ENCODE data around the gene ZNF33B.

The ZNF33B gene

DNA sequence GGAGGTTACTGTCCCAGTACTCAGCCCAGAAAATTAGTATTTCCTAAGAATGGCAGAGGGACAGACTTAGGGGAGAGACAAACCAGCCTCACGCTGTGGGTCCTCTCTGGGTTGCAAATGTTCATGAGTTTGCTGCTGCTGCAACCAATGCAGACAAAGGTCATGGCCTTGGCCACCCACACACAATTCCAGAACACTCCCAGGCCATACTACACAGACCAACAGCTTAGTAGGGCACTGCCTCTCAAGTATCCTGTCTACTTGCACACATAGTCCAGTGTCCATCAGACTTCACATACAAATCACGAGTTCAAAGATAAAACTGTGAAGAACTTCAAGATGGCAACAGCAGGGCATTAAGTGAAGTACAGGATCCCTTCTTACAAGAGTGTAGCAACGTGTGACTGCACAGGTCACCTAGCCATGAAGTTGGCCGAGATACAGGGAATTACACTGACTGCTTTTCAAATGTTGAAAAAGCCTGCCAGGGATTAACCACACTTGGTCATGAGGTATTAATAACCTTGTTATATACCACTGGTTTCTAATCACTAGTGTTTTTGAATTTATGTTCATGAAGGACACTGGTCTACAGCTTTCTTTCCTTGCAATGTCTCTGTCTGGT is 40.0 kb downstream of the ZNF33B start:
- no peak overlapping the region for H3K27ac ChIP-seq (ENCODE audit: low read depth, low read length)
- H3K79me2 ChIP-seq (ENCODE audit: control insufficient read depth, low read length) = no peaks in the 10 kb centered on the region
- H3F3A ChIP-seq (ENCODE audit: control insufficient read depth, insufficient read depth) = no peaks in the 10 kb centered on the region
- no peaks in the 10 kb centered on the region for H3K27me3 ChIP-seq (ENCODE audit: control insufficient read depth, low read length)
- peaks cover 18% of the 10 kb centered on the region for H3K9me3 ChIP-seq (ENCODE audit: control insufficient read depth, insufficient read depth, low read length)
- H4K20me1 ChIP-seq (ENCODE audit: control insufficient read depth, insufficient read depth, low read depth, low read length) = no peaks in the 10 kb centered on the region
- no peaks in the 10 kb centered on the region for H3K9me2 ChIP-seq (replicated peaks; ENCODE audit: control insufficient read depth, low read length)
- H3K4me1 ChIP-seq (ENCODE audit: control insufficient read depth, low read length) = no peaks in the 10 kb centered on the region
- H3K4me3 ChIP-seq (ENCODE audit: low read length) = no peak overlapping the region
- H3K36me3 ChIP-seq (ENCODE audit: control insufficient read depth, low read length) = peaks cover 48% of the 10 kb centered on the region
- no peak overlapping the region for H3K4me2 ChIP-seq (ENCODE audit: low read length)
- no peak for TF ChIP-seq EZH2phosphoT487 (IDR thresholded peaks at IDR 0.05; ENCODE audit: borderline replicate concordance, low read length)
- TF ChIP-seq, protein P1, sequence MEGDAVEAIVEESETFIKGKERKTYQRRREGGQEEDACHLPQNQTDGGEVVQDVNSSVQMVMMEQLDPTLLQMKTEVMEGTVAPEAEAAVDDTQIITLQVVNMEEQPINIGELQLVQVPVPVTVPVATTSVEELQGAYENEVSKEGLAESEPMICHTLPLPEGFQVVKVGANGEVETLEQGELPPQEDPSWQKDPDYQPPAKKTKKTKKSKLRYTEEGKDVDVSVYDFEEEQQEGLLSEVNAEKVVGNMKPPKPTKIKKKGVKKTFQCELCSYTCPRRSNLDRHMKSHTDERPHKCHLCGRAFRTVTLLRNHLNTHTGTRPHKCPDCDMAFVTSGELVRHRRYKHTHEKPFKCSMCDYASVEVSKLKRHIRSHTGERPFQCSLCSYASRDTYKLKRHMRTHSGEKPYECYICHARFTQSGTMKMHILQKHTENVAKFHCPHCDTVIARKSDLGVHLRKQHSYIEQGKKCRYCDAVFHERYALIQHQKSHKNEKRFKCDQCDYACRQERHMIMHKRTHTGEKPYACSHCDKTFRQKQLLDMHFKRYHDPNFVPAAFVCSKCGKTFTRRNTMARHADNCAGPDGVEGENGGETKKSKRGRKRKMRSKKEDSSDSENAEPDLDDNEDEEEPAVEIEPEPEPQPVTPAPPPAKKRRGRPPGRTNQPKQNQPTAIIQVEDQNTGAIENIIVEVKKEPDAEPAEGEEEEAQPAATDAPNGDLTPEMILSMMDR (IDR thresholded peaks at IDR 0.05; ENCODE audit: low read depth, low read length, poor library complexity, severe bottlenecking) = no peak

DNA sequence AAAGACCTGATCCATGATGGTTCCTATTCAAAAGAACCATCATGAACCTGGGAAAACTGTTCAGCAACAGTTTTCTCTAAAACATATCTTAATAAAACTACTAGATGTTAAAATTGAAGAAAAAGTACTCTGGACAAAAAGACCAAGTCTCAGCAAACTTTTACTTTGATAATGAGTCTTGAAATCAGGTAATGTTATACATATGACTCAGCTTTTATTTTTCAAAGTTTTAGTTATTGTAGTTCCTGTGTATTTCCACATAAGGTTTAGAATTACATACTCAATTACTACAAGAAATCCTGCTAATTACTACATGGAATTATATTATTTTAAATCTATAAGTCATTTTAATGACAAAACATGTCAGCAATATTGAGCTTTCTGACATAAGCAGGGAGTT is 42.2 kb downstream of the ZNF33B start:
- Histone ChIP-seq H3K4me2 (ENCODE audit: low read length) (no peak overlapping the region), H3K27me3 (ENCODE audit: control insufficient read depth, low read length) (no peaks in the 10 kb centered on the region), H3K79me2 (ENCODE audit: control insufficient read depth, low read length) (no peaks in the 10 kb centered on the region), H3K9me2 (replicated peaks; ENCODE audit: control insufficient read depth, low read length) (no peaks in the 10 kb centered on the region), H3F3A (ENCODE audit: control insufficient read depth, insufficient read depth) (no peaks in the 10 kb centered on the region), H3K36me3 (ENCODE audit: control insufficient read depth, low read length) (peaks cover 60% of the 10 kb centered on the region), H3K9me3 (ENCODE audit: control insufficient read depth, insufficient read depth, low read length) (peaks cover 30% of the 10 kb centered on the region), H4K20me1 (ENCODE audit: control insufficient read depth, insufficient read depth, low read depth, low read length) (no peaks in the 10 kb centered on the region), H3K4me3 (ENCODE audit: low read length) (no peak overlapping the region), H3K4me1 (ENCODE audit: control insufficient read depth, low read length) (no peaks in the 10 kb centered on the region), H3K27ac (ENCODE audit: low read depth, low read length) (no peak overlapping the region)
- TF ChIP-seq, protein P1 (IDR thresholded peaks at IDR 0.05; ENCODE audit: low read depth, low read length, poor library complexity, severe bottlenecking) = no peak
- TF ChIP-seq EZH2phosphoT487 (IDR thresholded peaks at IDR 0.05; ENCODE audit: borderline replicate concordance, low read length) = no peak

DNA sequence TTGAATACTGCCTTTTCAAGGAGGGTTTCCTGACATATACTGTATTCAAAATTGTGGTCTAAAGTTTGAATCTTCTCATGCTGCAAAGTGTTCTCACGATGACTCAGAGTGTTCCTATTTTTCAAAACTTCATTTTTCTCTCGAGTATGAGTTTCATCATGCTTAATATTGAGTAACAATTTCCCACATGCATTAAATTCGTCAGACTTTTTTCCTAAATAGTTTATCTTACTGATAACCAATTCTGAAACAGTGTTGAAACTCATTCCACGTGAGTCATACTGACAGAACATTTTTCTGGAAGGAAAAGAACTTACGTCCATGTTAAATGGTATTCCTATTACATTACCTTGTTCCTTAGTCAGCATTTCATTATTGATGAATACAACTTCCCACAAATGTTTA is 44.1 kb downstream of the ZNF33B start:
- no peaks in the 10 kb centered on the region for H3K9me2 ChIP-seq (replicated peaks; ENCODE audit: control insufficient read depth, low read length)
- H3K36me3 ChIP-seq (ENCODE audit: control insufficient read depth, low read length) = peaks cover 55% of the 10 kb centered on the region
- H4K20me1 ChIP-seq (ENCODE audit: control insufficient read depth, insufficient read depth, low read depth, low read length) = no peaks in the 10 kb centered on the region
- no peak overlapping the region for H3K27ac ChIP-seq (ENCODE audit: low read depth, low read length)
- peaks cover 30% of the 10 kb centered on the region for H3K9me3 ChIP-seq (ENCODE audit: control insufficient read depth, insufficient read depth, low read length)
- H3K4me2 ChIP-seq (ENCODE audit: low read length) = no peak overlapping the region
- no peaks in the 10 kb centered on the region for H3K27me3 ChIP-seq (ENCODE audit: control insufficient read depth, low read length)
- no peaks in the 10 kb centered on the region for H3K79me2 ChIP-seq (ENCODE audit: control insufficient read depth, low read length)
- no peaks in the 10 kb centered on the region for H3F3A ChIP-seq (ENCODE audit: control insufficient read depth, insufficient read depth)
- TF ChIP-seq, protein P1 (IDR thresholded peaks at IDR 0.05; ENCODE audit: low read depth, low read length, poor library complexity, severe bottlenecking) = no peak
- no peak for TF ChIP-seq EZH2phosphoT487 (IDR thresholded peaks at IDR 0.05; ENCODE audit: borderline replicate concordance, low read length)
- no peaks in the 10 kb centered on the region for H3K4me1 ChIP-seq (ENCODE audit: control insufficient read depth, low read length)
- no peak overlapping the region for H3K4me3 ChIP-seq (ENCODE audit: low read length)

All from DOHH2 (cell line).